Measurements from ENCODE around the gene ANKRD33B. TPM values are rescaled to one million over a fixed set of nuclear protein-coding genes. Genes with fewer than 3 reads are reported as not detected.
A peak's percentile ranks its signal among the peaks of the same experiment; 100 is the strongest.
"Not testable (repeated sequence)": the region's sequence is repeated elsewhere in the genome, so short reads cannot be mapped to it uniquely, and the experiment has no call there.

ANKRD33B gene
- total RNA-seq, 1 experiment from 2014 or later: 1.2 TPM

GRCh38 chr5:10556893-10557746 is 6.8 kb upstream of the ANKRD33B start:
- peak; percentile 35 for DNase-seq (ENCODE audit: low spot score)

- DNase-seq (ENCODE audit: low spot score): no peak
These were observed 4.7 kb upstream of the ANKRD33B start for GRCh38 chr5:10559151-10559550.

- DNase-seq (ENCODE audit: low spot score): no peak
These were observed 4.0 kb upstream of the ANKRD33B start for GRCh38 chr5:10559871-10560270.

- no peak for DNase-seq (ENCODE audit: low spot score)
These were observed 1.4 kb upstream of the ANKRD33B start for GRCh38 chr5:10562201-10563109.

GRCh38 chr5:10563110-10563944 is 543 bp upstream of the ANKRD33B start:
- DNase-seq (ENCODE audit: low spot score): peak; percentile 26

- DNase-seq (ENCODE audit: low spot score): no peak
These were observed 1.2 kb downstream of the ANKRD33B start for GRCh38 chr5:10564838-10565784.

- no peak for DNase-seq (ENCODE audit: low spot score)
These were observed 2.1 kb downstream of the ANKRD33B start for GRCh38 chr5:10565785-10566542.

GRCh38 chr5:10566543-10567068 is 2.7 kb downstream of the ANKRD33B start:
- no peak for DNase-seq (ENCODE audit: low spot score)

- peak; percentile 48 for DNase-seq (ENCODE audit: low spot score)
These were observed 3.3 kb downstream of the ANKRD33B start for GRCh38 chr5:10567121-10567591.

DNA sequence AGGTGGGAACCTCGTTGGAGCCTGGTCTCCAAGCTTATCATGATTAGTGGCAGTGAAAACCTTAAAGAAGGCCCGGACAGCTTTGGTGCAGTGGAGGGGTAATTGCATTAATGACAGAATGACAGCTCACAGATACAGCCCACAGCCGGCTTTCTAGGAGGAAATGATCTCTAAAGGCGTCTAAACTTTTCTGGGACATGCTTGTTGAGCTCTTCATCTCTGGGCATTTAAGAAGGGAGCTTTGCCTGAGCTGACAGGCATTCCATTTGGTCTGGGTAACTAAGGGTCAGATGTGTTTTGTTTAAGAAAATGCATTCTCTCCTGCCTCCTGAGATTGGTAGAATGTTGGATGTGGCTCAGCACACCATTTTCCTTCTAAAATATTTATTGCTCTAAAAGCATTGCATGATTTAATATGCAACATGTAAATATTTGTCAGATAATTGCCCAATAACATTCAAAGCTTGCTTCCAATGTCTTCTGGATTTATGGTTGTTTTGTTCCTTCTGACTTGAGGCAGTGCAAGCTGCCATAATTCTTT is 4.0 kb downstream of the ANKRD33B start:
- DNase-seq (ENCODE audit: low spot score): no peak

DNA sequence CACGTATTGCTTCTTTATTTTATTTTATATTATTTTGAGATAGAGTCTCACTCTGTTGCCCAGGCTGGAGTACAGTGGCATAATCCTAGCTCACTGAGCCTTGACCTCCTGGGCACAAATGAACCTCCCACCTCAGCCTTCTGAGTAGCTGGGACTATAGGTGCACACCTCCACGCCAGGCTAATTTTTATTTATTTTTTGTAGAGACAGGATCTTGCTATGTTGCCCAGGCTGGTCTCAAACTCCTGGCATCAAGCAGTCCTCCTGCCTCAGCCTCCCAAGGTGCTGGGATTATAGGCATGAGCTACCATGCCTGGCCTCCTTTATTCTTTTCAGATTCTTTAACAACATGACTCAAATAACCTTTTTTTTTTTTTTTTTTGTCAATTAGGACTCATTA is 6.7 kb downstream of the ANKRD33B start:
- not testable (repeated sequence) for DNase-seq (ENCODE audit: low spot score)

- no peak for DNase-seq (ENCODE audit: low spot score)
These were observed 8.6 kb downstream of the ANKRD33B start for GRCh38 chr5:10572451-10572850.

- DNase-seq (ENCODE audit: low spot score): no peak
These were observed 9.7 kb downstream of the ANKRD33B start for GRCh38 chr5:10573487-10574145.

DNA sequence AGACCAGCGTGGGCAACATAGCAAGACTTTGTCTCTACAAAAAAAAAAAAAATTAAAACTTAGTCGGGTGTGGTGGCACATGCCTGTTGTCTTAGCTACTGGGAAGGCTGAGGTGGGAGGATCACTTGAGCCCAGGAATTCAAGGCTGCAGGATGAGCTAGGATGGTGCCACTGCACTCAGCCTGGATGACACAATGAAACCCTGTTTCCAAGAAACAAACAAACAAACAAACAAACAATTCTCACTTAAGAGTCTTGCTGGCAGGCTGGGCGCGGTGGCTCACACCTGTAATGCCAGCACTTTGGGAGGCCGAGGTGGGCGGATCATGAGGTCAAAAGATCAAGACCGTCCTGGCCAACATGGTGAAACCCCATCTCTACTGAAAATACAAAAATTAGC is 11.0 kb downstream of the ANKRD33B start:
- not testable (repeated sequence) for DNase-seq (ENCODE audit: low spot score)

DNA sequence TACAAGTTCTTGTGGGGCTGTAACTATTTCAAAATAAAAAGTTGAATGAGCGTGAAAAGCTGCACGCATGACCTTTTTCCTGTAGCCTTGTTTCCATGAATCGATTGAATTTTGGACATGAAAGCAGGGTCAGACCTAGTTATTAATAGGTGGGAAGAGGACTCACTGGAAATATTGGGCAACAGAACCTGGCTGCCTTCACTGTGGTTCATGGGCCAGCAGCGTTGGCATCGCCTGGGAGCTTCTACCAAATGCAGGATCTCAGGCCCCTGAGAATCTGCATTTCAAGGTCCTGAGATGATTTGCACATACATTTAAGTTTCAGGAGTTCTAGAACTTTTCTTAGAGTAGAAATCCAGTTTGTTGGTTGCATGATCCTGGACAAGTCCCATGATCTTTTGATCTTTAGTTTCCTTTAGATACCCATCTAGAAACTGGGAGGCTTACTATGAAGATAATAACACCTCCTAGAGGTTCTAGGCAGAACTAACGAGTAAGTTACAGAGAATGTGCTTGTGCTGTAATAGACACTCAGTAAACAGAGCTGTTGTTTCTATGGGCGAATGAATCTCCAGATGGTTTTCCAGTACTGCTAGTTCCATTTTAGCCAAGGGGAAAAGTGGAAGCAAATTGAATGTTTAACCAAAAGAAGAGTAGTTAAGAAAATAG is 12.4 kb downstream of the ANKRD33B start:
- DNase-seq (ENCODE audit: low spot score): no peak

- DNase-seq (ENCODE audit: low spot score): no peak
These were observed 12.9 kb downstream of the ANKRD33B start for GRCh38 chr5:10576790-10577189.

DNA sequence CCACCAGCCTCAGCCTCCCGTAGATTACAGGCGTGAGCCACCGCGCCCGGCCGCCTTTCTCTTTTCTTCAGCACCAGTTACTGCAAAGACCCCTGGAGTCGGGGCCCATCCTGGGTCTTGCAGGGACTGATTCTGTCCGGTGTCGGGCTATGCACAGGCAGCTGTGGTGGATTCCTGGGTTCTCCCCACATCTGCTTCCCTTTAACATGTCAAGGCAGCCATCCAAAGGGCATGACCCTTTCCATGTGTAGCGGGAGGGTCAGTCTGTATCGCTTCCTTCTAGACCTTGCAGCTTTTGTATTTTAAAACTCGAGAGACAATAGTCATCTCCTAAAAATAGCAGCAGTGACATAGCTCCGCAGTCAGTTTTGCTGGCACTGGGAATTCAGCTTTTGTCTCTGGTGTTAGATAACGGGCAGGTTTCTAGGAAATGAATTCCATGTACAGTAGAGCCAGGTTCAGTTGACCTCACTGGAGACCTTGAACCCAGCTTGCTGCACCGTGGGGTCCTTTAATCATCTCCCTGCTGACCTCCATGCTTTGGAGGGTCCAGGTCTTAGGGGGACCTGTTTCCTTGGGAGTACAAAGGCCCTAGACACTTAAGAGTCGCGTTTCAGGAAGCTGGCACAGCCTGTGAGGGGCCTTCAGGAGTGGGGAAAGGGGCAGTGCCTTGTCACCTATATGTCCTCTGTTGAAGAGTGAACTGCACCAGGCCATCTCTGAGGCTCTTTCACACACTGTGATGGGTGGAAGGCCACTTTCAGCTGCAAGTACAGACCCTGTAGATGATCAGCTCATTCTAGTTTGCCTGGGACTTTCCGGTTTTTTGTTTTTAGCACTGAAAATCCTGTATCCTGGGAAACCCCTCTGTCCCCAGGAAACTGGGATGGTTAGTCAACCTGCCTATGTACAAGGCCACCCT is 13.8 kb downstream of the ANKRD33B start:
- DNase-seq (ENCODE audit: low spot score): peak; percentile 66

Data from A172 (cell line).